GM06990 (cell line): ENCODE results near the gene NLN.
"Not testable (repeated sequence)": the region's sequence is repeated elsewhere in the genome, so short reads cannot be mapped to it uniquely, and the experiment has no call there.

Experiments used
- DNase-seq: peaks from one replicate; pipeline ENCODE4 v3.0.0-alpha.2; 2011; ENCODE audit not compliant: insufficient read length; ENCODE audit errors: extremely low read depth
- H3K27me3 ChIP-seq: replicated peaks from 2 replicates; pipeline ENCODE4 v1.6.0; 2011; ENCODE audit warnings: low read length; ENCODE audit not compliant: control insufficient read depth, insufficient read depth
- H3K36me3 ChIP-seq: 2 replicates; pipeline ENCODE4 v1.5.1; 2011; ENCODE audit warnings: low read length; ENCODE audit not compliant: control insufficient read depth, insufficient read depth
- H3K4me3 ChIP-seq: replicated peaks from 2 replicates; pipeline ENCODE4 v1.5.1; 2011; ENCODE audit warnings: low read depth, mild to moderate bottlenecking, control low read depth, low read length
- CTCF ChIP-seq: IDR thresholded peaks from 2 replicates; pipeline ENCODE4 v1.5.1; 2011; ENCODE audit warnings: low read length, control low read depth, mild to moderate bottlenecking, inconsistent platforms; ENCODE audit not compliant: insufficient read depth, poor library complexity, severe bottlenecking

Gene NLN

DNA sequence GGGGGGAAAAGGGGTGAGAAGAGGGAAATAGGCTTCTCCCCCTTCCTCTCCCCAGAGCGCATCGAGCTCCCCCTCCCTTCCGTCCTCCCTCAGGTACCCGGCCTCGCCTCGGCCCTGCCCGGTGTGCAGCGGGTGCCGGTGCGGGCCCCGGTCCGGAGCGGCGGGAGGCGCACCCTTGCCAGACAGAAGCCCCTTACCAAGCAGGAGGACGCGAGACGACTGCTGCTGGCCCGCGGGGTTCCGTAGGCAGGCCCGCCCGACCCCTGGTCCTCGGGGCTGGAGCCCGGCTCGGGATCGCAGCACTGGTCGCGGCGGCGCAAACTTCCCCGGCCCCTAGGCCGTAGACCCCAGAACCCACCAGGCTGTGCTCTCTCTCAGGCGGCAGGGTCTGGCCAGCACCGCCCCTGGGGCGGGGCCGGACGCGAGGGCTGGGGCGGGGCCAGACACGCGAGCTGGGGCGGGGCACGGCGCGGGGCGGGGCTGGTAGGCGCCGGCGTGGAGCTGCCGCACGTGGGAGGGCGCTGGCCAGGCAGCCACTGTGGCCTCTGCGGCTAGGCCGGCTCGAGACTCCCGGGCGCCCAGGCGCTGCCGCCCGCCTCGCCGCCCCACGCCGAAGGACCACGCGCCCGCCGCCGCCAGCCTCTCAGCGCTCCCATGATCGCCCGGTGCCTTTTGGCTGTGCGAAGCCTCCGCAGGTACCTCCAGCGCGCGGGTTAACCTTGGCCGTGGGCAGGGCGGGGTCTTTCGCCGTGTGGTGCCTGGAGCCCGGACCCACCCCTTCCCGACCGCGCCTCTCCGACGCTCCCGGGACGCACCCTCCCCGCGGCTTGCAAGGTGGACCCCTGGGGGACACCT is at the start of gene NLN, which contains the start of gene SGTB:
TSS of gene NLN (plus strand) at position 486 of the 855 bp plus-strand sequence. CDS start at position 655, 169 bp downstream.
TSS of gene SGTB (minus strand) at position 390 of the 855 bp plus-strand sequence. CDS start 1,302 bp downstream, outside the sequence.
- H3K27me3 ChIP-seq, result no peaks in the 10 kb centered on the region
- H3K36me3 ChIP-seq, result no peaks in the 10 kb centered on the region
- peak; percentile 86 for DNase-seq
- TF ChIP-seq CTCF, result no peak
- H3K4me3 ChIP-seq, result peak within 1 kb of the TSS; percentile 88

GRCh38 chr5:65672796-65673195 is 49.2 kb upstream of the NLN start:
- no peak for TF ChIP-seq CTCF
- no peaks in the 10 kb centered on the region; the same call in none of the 2 replicates for H3K36me3 ChIP-seq
- no peaks in the 10 kb centered on the region for H3K27me3 ChIP-seq
- no peak overlapping the region for H3K4me3 ChIP-seq
- no peak for DNase-seq

GRCh38 chr5:65674749-65675148 is 47.3 kb upstream of the NLN start:
- no peak for TF ChIP-seq CTCF
- H3K4me3 ChIP-seq, result no peak overlapping the region
- H3K27me3 ChIP-seq, result no peaks in the 10 kb centered on the region
- DNase-seq, result no peak
- no peaks in the 10 kb centered on the region; the same call in none of the 2 replicates for H3K36me3 ChIP-seq

- H3K27me3 ChIP-seq, H3K4me3 ChIP-seq, DNase-seq, H3K36me3 ChIP-seq: not testable (repeated sequence)
These were observed 45.9 kb upstream of the NLN start for GRCh38 chr5:65676056-65676455.

GRCh38 chr5:65682148-65682547 is 39.9 kb upstream of the NLN start:
- TF ChIP-seq CTCF, result no peak
- DNase-seq, result no peak
- Histone ChIP-seq H3K27me3 (no peaks in the 10 kb centered on the region), H3K4me3 (no peak overlapping the region), H3K36me3 (peaks cover 5% of the 10 kb centered on the region)

DNA sequence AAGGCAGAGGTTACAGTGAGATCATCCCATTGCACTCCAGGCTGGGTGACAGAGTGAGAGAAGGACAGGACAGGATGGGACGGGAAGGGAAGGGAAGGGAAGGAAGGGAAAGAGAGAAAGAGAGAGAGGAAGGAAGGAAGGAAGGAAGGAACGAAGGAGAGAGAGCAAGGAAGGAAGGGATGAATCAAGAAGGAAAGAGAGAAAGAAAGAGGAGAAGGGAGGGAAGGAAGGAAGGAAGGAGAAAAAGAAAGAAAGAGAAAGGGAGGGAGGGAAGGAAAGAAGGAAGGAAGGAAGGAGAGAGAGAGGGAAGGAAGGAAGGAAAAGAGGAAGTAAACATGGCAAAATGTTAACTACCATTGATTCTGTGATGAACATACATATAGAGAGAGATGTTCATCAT is 28.9 kb upstream of the NLN start:
- no peak for TF ChIP-seq CTCF
- no peak for DNase-seq
- Histone ChIP-seq H3K36me3 (no peaks in the 10 kb centered on the region), H3K27me3 (no peaks in the 10 kb centered on the region), H3K4me3 (no peak overlapping the region)
